GM21360 (cell line): ENCODE measurements around the gene GDPD5.

Experiments
- ATAC-seq: cut with Tn5 transposase; IDR thresholded peaks from one replicate; pipeline ENCODE4 v1.9.1; 2021; ENCODE audit warnings: mild to moderate bottlenecking, moderate library complexity; ENCODE audit not compliant: unreplicated experiment

The GDPD5 gene

GRCh38 chr11:75536786-75537641 is 11.3 kb upstream of the GDPD5 start:
- ATAC-seq, result peak; percentile 76

GRCh38 chr11:75535071-75535470 is 9.3 kb upstream of the GDPD5 start:
- no peak for ATAC-seq

- no peak for ATAC-seq
Observed at GRCh38 chr11:75534259-75535069, 8.7 kb upstream of the GDPD5 start.

- no peak for ATAC-seq
Observed at GRCh38 chr11:75533896-75534258, 8.1 kb upstream of the GDPD5 start.

GRCh38 chr11:75532200-75533048 is 6.7 kb upstream of the GDPD5 start:
- ATAC-seq, result peak; percentile 45

GRCh38 chr11:75531325-75531724 is 5.6 kb upstream of the GDPD5 start:
- no peak for ATAC-seq

- no peak for ATAC-seq
Observed at GRCh38 chr11:75530577-75530976, 4.8 kb upstream of the GDPD5 start.

GRCh38 chr11:75527938-75528735 is 2.4 kb upstream of the GDPD5 start:
- no peak for ATAC-seq

GRCh38 chr11:75527130-75527529 is 1.4 kb upstream of the GDPD5 start:
- no peak for ATAC-seq

GRCh38 chr11:75526192-75526541 is 426 bp upstream of the GDPD5 start:
- ATAC-seq, result no peak

GRCh38 chr11:75524665-75525432 is 892 bp downstream of the GDPD5 start:
- ATAC-seq, result no peak

GRCh38 chr11:75523811-75524664 is 1.7 kb downstream of the GDPD5 start:
- no peak for ATAC-seq

GRCh38 chr11:75523189-75523588 is 2.6 kb downstream of the GDPD5 start:
- ATAC-seq, result no peak

GRCh38 chr11:75522286-75523044 is 3.3 kb downstream of the GDPD5 start:
- no peak for ATAC-seq

- no peak for ATAC-seq
Observed at GRCh38 chr11:75520688-75521087, 5.1 kb downstream of the GDPD5 start.

GRCh38 chr11:75518771-75519653 is 6.7 kb downstream of the GDPD5 start:
- no peak for ATAC-seq

- no peak for ATAC-seq
Observed at GRCh38 chr11:75518204-75518549, 7.6 kb downstream of the GDPD5 start.
